Testis (tissue), 2 donors: ENCODE results near the gene DOCK7.

Source experiments
- CTCF ChIP-seq, 3 experiments: fragments of 450-650 bp in 2 of 3; fragments of 200-600 bp in 1 of 3; sonication (generic) in 1 of 3; IDR thresholded peaks; one replicate each; pipeline ENCODE4 v1.5.1; 2016 to 2019; ENCODE audit warnings: antibody characterized with exemption in 3 of 3, mild to moderate bottlenecking in 2 of 3, moderate library complexity in 1 of 3
- POLR2A ChIP-seq: fragments of 450-650 bp; IDR thresholded peaks from one replicate; pipeline ENCODE4 v1.6.1; 2017; ENCODE audit warnings: antibody characterized with exemption, mild to moderate bottlenecking, moderate library complexity

- TF ChIP-seq CTCF (IDR thresholded peaks at IDR 0.05): no peak
- TF ChIP-seq POLR2A: no peak
These were observed 259.8 kb downstream of the DOCK7 start for GRCh38 chr1:62428351-62428750.
